GM23338 (cell line): ENCODE measurements around the gene MRTFA. TPM values are rescaled to one million over a fixed set of nuclear protein-coding genes. Genes with fewer than 3 reads are reported as not detected.

Experiments
- ATAC-seq: fragments of 200-7000 bp; cut with Tn5 transposase; 3 replicates; pipeline ENCODE4 v1.9.1; 2020
- DNase-seq: peaks from one replicate; pipeline ENCODE4 v3.0.0-alpha.2; 2015; ENCODE audit warnings: low spot score
- H2AFZ ChIP-seq: fragments of 200-600 bp; sonication (generic); 2 replicates; pipeline ENCODE4 v1.8.0; 2016; ENCODE audit warnings: antibody characterized with exemption, mild to moderate bottlenecking, moderate library complexity
- H3F3A ChIP-seq: fragments of 200-600 bp; sonication (generic); replicated peaks from 2 replicates; pipeline ENCODE4 v1.8.0; 2017; ENCODE audit warnings: antibody characterized with exemption, mixed run types, low read depth
- H3K27ac ChIP-seq: fragments of 200-600 bp; sonication (generic); 2 replicates; pipeline ENCODE4 v1.6.1; 2016; ENCODE audit warnings: low read depth
- H3K27me3 ChIP-seq: fragments of 200-600 bp; sonication (generic); 2 replicates; pipeline ENCODE4 v1.8.0; 2016; ENCODE audit warnings: mild to moderate bottlenecking, mixed run types, moderate library complexity; ENCODE audit not compliant: insufficient read depth
- H3K36me3 ChIP-seq: fragments of 200-600 bp; sonication (generic); 2 replicates; pipeline ENCODE4 v1.8.0; 2016; ENCODE audit warnings: mild to moderate bottlenecking; ENCODE audit not compliant: insufficient read depth
- H3K4me1 ChIP-seq: fragments of 200-600 bp; sonication (generic); 2 replicates; pipeline ENCODE4 v1.8.0; 2016; ENCODE audit warnings: mild to moderate bottlenecking, moderate library complexity; ENCODE audit not compliant: insufficient read depth
- H3K4me2 ChIP-seq: fragments of 200-600 bp; sonication (generic); 2 replicates; pipeline ENCODE4 v1.7.1; 2017; ENCODE audit warnings: mixed run types
- H3K4me3 ChIP-seq: fragments of 200-600 bp; sonication (generic); 2 replicates; pipeline ENCODE4 v1.6.1; 2016; ENCODE audit warnings: mixed run types
- H3K79me2 ChIP-seq: fragments of 200-600 bp; sonication (generic); replicated peaks from 2 replicates; pipeline ENCODE4 v1.8.0; 2017; ENCODE audit warnings: mild to moderate bottlenecking; ENCODE audit not compliant: insufficient read depth
- H3K9me2 ChIP-seq: fragments of 200-600 bp; sonication (generic); 2 replicates; pipeline ENCODE4 v1.8.0; 2017; ENCODE audit not compliant: insufficient read depth
- H4K20me1 ChIP-seq: fragments of 200-600 bp; sonication (generic); replicated peaks from 2 replicates; pipeline ENCODE4 v1.8.0; 2017; ENCODE audit warnings: mild to moderate bottlenecking; ENCODE audit not compliant: insufficient read depth
- H3K27ac Mint-ChIP-seq: 2 replicates; pipeline ENCODE4 v1.8.0; 2020; ENCODE audit warnings: inconsistent platforms, mild to moderate bottlenecking, moderate library complexity, mixed read lengths
- H3K27me3 Mint-ChIP-seq: 3 replicates; pipeline ENCODE4 v1.8.0; 2022; ENCODE audit warnings: low read depth, mild to moderate bottlenecking, moderate library complexity, mixed read lengths, inconsistent platforms; ENCODE audit not compliant: insufficient read depth, poor library complexity
- H3K36me3 Mint-ChIP-seq: 3 replicates; pipeline ENCODE4 v1.8.0; 2021; ENCODE audit warnings: low read depth, mild to moderate bottlenecking, inconsistent platforms, moderate library complexity, mixed read lengths
- H3K4me1 Mint-ChIP-seq: 3 replicates; pipeline ENCODE4 v1.8.0; 2020; ENCODE audit warnings: mild to moderate bottlenecking, inconsistent platforms, mixed read lengths
- H3K4me3 Mint-ChIP-seq: 3 replicates; pipeline ENCODE4 v1.8.0; 2021; ENCODE audit warnings: moderate library complexity, mild to moderate bottlenecking, inconsistent platforms, mixed read lengths
- H3K9me3 Mint-ChIP-seq: 3 replicates; pipeline ENCODE4 v1.8.0; 2020; ENCODE audit warnings: moderate library complexity, mild to moderate bottlenecking, inconsistent platforms, mixed read lengths
- CREB1 ChIP-seq: fragments of 250-450 bp; sonication (Bioruptor Pico); IDR thresholded peaks from 2 replicates; pipeline ENCODE4 v1.5.0; 2020; ENCODE audit warnings: low read depth, mild to moderate bottlenecking, moderate library complexity
- EZH2 ChIP-seq: fragments of 200-600 bp; sonication (generic); IDR thresholded peaks from one replicate; pipeline ENCODE4 v1.8.0; 2017; ENCODE audit warnings: antibody characterized with exemption, mild to moderate bottlenecking, low read depth; ENCODE audit not compliant: unreplicated experiment
- EZH2phosphoT487 ChIP-seq: fragments of 200-600 bp; sonication (generic); IDR thresholded peaks from one replicate; pipeline ENCODE4 v1.8.1; 2018; ENCODE audit warnings: antibody characterized with exemption; ENCODE audit not compliant: unreplicated experiment
- JUNB ChIP-seq: IDR thresholded peaks from one replicate; pipeline ENCODE4 v1.6.1; 2016; ENCODE audit warnings: antibody characterized with exemption; ENCODE audit not compliant: unreplicated experiment
- NANOG ChIP-seq: IDR thresholded peaks from 2 replicates; pipeline ENCODE4 v1.6.1; 2016; ENCODE audit warnings: antibody characterized with exemption, borderline replicate concordance
- POLR2AphosphoS5 ChIP-seq: IDR thresholded peaks from 2 replicates; pipeline ENCODE4 v1.6.1; 2016; ENCODE audit warnings: antibody characterized with exemption, low read depth
- STAT1 ChIP-seq: IDR thresholded peaks from one replicate; pipeline ENCODE4 v1.6.1; 2016; ENCODE audit warnings: antibody characterized with exemption; ENCODE audit not compliant: unreplicated experiment
- ZNF114 ChIP-seq: fragments of 250-450 bp; sonication (Bioruptor Pico); IDR thresholded peaks from 2 replicates; pipeline ENCODE4 v1.5.0; 2020; ENCODE audit warnings: mild to moderate bottlenecking, moderate library complexity
- ZNF331 ChIP-seq: fragments of 250-450 bp; sonication (Bioruptor Pico); IDR thresholded peaks from 2 replicates; pipeline ENCODE4 v1.5.0; 2020; ENCODE audit warnings: low read depth, mild to moderate bottlenecking, moderate library complexity
- polyA plus RNA-seq: library from polyadenylated mRNA; unstranded; fragments of >200 nt; fragmentation: Nextera tagmentation; extraction: Ambion mirVana; gene quantifications from 2 replicates; pipeline ENCODE4 v1.2.1, GENCODE V29; 2016
- total RNA-seq: library from RNA; depleted of rRNA; stranded (reverse); fragments of >200 nt; shearing (Covaris generic); gene quantifications from 2 replicates; pipeline ENCODE4 v1.2.3, GENCODE V29; 2014
- TF ChIP-seq, protein P1 (sequence below): IDR thresholded peaks from 2 replicates; pipeline ENCODE4 v1.6.1; 2016; ENCODE audit warnings: antibody characterized with exemption
- TF ChIP-seq, protein P2 (sequence below), 2 experiments: fragments of 200-600 bp in 1 of 2; sonication (generic) in 1 of 2; conservative IDR thresholded peaks; 2 replicates each; pipeline versions ENCODE4 v1.5.1 to v1.6.1; 2016 to 2017; ENCODE audit warnings: antibody characterized with exemption in 2 of 2, low read depth in 2 of 2, mild to moderate bottlenecking in 2 of 2, moderate library complexity in 1 of 2
- TF ChIP-seq, protein P3 (sequence below): fragments of 250-450 bp; sonication (Bioruptor Pico); IDR thresholded peaks from 2 replicates; pipeline ENCODE4 v1.5.0; 2020; ENCODE audit warnings: mild to moderate bottlenecking, moderate library complexity
- TF ChIP-seq, protein P4 (sequence below): IDR thresholded peaks from one replicate; pipeline ENCODE4 v1.6.1; 2018; ENCODE audit warnings: antibody characterized with exemption; ENCODE audit not compliant: unreplicated experiment

The MRTFA gene
- total and polyA plus RNA-seq, 2 experiments from 2014 or later = 18.1 to 92.4 TPM

DNA sequence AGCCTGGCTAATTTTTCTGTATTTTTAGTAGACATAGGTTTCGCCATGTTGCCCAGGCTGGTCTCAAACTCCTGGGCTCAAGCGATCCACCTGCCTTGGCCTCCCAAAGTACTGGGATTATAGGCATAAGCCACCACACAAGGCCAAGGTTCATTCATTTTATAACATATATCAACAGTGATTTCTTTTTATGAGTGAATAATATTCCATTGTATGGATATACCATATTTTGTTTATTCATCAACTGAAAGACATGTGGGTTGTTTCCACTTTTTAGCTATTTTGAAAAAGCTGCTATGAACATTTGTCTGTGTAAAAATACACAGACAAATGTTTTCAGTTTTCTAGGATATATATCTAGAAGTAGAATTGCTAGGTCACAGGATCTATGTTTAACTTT, 116.0 kb downstream of the MRTFA start:
- H3K4me3 Mint-ChIP-seq = no peak overlapping the region
- no peak overlapping the region for H3K27ac Mint-ChIP-seq
- Histone ChIP-seq H3K27me3 (no peaks in the 10 kb centered on the region), H3K79me2 (peaks cover 24% of the 10 kb centered on the region), H3K4me1 (peaks cover 17% of the 10 kb centered on the region), H3K9me2 (no peaks in the 10 kb centered on the region), H3K36me3 (no peaks in the 10 kb centered on the region), H3K4me3 (no peak overlapping the region), H4K20me1 (peaks cover 7% of the 10 kb centered on the region; the same call in 1 of the 2 replicates), H3K27ac (no peak overlapping the region), H3F3A (no peaks in the 10 kb centered on the region), H3K4me2 (no peak overlapping the region), H2AFZ (no peak overlapping the region)
- TF ChIP-seq EZH2 (no peak), ZNF114 (CRISPR knock-in tag) (no peak), NANOG (no peak), JUNB (no peak), EZH2phosphoT487 (no peak), CREB1 (no peak), POLR2AphosphoS5 (no peak), STAT1 (no peak), ZNF331 (CRISPR knock-in tag) (no peak)
- TF ChIP-seq, protein P1, sequence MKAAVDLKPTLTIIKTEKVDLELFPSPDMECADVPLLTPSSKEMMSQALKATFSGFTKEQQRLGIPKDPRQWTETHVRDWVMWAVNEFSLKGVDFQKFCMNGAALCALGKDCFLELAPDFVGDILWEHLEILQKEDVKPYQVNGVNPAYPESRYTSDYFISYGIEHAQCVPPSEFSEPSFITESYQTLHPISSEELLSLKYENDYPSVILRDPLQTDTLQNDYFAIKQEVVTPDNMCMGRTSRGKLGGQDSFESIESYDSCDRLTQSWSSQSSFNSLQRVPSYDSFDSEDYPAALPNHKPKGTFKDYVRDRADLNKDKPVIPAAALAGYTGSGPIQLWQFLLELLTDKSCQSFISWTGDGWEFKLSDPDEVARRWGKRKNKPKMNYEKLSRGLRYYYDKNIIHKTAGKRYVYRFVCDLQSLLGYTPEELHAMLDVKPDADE = no peak
- TF ChIP-seq, protein P2, sequence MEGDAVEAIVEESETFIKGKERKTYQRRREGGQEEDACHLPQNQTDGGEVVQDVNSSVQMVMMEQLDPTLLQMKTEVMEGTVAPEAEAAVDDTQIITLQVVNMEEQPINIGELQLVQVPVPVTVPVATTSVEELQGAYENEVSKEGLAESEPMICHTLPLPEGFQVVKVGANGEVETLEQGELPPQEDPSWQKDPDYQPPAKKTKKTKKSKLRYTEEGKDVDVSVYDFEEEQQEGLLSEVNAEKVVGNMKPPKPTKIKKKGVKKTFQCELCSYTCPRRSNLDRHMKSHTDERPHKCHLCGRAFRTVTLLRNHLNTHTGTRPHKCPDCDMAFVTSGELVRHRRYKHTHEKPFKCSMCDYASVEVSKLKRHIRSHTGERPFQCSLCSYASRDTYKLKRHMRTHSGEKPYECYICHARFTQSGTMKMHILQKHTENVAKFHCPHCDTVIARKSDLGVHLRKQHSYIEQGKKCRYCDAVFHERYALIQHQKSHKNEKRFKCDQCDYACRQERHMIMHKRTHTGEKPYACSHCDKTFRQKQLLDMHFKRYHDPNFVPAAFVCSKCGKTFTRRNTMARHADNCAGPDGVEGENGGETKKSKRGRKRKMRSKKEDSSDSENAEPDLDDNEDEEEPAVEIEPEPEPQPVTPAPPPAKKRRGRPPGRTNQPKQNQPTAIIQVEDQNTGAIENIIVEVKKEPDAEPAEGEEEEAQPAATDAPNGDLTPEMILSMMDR (conservative IDR thresholded peaks at IDR 0.05; ENCODE audit: low read depth in 2 of 2) = no peak
- TF ChIP-seq, protein P3, sequence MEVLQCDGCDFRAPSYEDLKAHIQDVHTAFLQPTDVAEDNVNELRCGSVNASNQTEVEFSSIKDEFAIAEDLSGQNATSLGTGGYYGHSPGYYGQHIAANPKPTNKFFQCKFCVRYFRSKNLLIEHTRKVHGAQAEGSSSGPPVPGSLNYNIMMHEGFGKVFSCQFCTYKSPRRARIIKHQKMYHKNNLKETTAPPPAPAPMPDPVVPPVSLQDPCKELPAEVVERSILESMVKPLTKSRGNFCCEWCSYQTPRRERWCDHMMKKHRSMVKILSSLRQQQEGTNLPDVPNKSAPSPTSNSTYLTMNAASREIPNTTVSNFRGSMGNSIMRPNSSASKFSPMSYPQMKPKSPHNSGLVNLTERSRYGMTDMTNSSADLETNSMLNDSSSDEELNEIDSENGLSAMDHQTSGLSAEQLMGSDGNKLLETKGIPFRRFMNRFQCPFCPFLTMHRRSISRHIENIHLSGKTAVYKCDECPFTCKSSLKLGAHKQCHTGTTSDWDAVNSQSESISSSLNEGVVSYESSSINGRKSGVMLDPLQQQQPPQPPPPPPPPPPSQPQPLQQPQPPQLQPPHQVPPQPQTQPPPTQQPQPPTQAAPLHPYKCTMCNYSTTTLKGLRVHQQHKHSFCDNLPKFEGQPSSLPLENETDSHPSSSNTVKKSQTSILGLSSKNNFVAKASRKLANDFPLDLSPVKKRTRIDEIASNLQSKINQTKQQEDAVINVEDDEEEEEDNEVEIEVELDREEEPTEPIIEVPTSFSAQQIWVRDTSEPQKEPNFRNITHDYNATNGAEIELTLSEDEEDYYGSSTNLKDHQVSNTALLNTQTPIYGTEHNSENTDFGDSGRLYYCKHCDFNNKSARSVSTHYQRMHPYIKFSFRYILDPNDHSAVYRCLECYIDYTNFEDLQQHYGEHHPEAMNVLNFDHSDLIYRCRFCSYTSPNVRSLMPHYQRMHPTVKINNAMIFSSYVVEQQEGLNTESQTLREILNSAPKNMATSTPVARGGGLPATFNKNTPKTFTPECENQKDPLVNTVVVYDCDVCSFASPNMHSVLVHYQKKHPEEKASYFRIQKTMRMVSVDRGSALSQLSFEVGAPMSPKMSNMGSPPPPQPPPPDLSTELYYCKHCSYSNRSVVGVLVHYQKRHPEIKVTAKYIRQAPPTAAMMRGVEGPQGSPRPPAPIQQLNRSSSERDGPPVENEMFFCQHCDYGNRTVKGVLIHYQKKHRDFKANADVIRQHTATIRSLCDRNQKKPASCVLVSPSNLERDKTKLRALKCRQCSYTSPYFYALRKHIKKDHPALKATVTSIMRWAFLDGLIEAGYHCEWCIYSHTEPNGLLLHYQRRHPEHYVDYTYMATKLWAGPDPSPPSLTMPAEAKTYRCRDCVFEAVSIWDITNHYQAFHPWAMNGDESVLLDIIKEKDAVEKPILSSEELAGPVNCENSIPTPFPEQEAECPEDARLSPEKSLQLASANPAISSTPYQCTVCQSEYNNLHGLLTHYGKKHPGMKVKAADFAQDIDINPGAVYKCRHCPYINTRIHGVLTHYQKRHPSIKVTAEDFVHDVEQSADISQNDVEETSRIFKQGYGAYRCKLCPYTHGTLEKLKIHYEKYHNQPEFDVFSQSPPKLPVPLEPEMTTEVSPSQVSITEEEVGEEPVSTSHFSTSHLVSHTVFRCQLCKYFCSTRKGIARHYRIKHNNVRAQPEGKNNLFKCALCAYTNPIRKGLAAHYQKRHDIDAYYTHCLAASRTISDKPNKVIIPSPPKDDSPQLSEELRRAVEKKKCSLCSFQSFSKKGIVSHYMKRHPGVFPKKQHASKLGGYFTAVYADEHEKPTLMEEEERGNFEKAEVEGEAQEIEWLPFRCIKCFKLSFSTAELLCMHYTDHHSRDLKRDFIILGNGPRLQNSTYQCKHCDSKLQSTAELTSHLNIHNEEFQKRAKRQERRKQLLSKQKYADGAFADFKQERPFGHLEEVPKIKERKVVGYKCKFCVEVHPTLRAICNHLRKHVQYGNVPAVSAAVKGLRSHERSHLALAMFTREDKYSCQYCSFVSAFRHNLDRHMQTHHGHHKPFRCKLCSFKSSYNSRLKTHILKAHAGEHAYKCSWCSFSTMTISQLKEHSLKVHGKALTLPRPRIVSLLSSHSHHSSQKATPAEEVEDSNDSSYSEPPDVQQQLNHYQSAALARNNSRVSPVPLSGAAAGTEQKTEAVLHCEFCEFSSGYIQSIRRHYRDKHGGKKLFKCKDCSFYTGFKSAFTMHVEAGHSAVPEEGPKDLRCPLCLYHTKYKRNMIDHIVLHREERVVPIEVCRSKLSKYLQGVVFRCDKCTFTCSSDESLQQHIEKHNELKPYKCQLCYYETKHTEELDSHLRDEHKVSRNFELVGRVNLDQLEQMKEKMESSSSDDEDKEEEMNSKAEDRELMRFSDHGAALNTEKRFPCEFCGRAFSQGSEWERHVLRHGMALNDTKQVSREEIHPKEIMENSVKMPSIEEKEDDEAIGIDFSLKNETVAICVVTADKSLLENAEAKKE (CRISPR knock-in tag) = no peak
- TF ChIP-seq, protein P4, sequence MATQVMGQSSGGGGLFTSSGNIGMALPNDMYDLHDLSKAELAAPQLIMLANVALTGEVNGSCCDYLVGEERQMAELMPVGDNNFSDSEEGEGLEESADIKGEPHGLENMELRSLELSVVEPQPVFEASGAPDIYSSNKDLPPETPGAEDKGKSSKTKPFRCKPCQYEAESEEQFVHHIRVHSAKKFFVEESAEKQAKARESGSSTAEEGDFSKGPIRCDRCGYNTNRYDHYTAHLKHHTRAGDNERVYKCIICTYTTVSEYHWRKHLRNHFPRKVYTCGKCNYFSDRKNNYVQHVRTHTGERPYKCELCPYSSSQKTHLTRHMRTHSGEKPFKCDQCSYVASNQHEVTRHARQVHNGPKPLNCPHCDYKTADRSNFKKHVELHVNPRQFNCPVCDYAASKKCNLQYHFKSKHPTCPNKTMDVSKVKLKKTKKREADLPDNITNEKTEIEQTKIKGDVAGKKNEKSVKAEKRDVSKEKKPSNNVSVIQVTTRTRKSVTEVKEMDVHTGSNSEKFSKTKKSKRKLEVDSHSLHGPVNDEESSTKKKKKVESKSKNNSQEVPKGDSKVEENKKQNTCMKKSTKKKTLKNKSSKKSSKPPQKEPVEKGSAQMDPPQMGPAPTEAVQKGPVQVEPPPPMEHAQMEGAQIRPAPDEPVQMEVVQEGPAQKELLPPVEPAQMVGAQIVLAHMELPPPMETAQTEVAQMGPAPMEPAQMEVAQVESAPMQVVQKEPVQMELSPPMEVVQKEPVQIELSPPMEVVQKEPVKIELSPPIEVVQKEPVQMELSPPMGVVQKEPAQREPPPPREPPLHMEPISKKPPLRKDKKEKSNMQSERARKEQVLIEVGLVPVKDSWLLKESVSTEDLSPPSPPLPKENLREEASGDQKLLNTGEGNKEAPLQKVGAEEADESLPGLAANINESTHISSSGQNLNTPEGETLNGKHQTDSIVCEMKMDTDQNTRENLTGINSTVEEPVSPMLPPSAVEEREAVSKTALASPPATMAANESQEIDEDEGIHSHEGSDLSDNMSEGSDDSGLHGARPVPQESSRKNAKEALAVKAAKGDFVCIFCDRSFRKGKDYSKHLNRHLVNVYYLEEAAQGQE = no peak
- no peak for DNase-seq
- H3K9me3 Mint-ChIP-seq = peaks cover 2% of the 10 kb centered on the region; the same call in 2 of the 3 replicates
- H3K27me3 Mint-ChIP-seq = peaks cover 4% of the 10 kb centered on the region
- no peak for ATAC-seq
- peaks cover 14% of the 10 kb centered on the region for H3K4me1 Mint-ChIP-seq
- peaks cover 19% of the 10 kb centered on the region; the same call in 2 of the 3 replicates for H3K36me3 Mint-ChIP-seq
